Aorta (tissue), 5 donors: Measurements from ENCODE around the gene KCNT2. TPM values are rescaled to one million over a fixed set of nuclear protein-coding genes. Genes with fewer than 3 reads are reported as not detected.

ENCODE experiments used
- ATAC-seq: fragments of 200-7000 bp; cut with Tn5 transposase; one replicate; pipeline ENCODE4 v1.9.1; 2022; ENCODE audit warnings: moderate library complexity; ENCODE audit not compliant: low FRiP score
- DNase-seq, 2 donors: peaks; one replicate each; pipeline ENCODE4 v3.0.0-alpha.2; 2020
- H3K27ac ChIP-seq, 2 donors: one replicate each; pipeline ENCODE4 v1.5.1; 2013; ENCODE audit warnings: low read length in 2 of 2, mild to moderate bottlenecking in 2 of 2, moderate library complexity in 2 of 2, control low read depth in 1 of 2, inconsistent platforms in 1 of 2, low read depth in 1 of 2
- H3K27me3 ChIP-seq, 2 donors: one replicate each; pipeline ENCODE4 v1.6.1; 2013; ENCODE audit warnings: control low read depth in 1 of 2, low read length in 1 of 2, mild to moderate bottlenecking in 1 of 2, moderate library complexity in 1 of 2; ENCODE audit not compliant: insufficient read depth in 2 of 2, control insufficient read depth in 1 of 2
- H3K36me3 ChIP-seq, 2 donors: one replicate each; pipeline ENCODE4 v1.6.1; 2013; ENCODE audit warnings: control low read depth in 1 of 2, low read length in 1 of 2, mild to moderate bottlenecking in 1 of 2; ENCODE audit not compliant: insufficient read depth in 2 of 2, control insufficient read depth in 1 of 2
- H3K4me1 ChIP-seq, 2 donors: one replicate each; pipeline ENCODE4 v1.6.1; 2013; ENCODE audit warnings: low read length in 2 of 2, control low read depth in 1 of 2, mild to moderate bottlenecking in 1 of 2, moderate library complexity in 1 of 2; ENCODE audit not compliant: insufficient read depth in 2 of 2, control insufficient read depth in 1 of 2
- H3K4me3 ChIP-seq, 2 donors: one replicate each; pipeline ENCODE4 v1.5.1; 2013; ENCODE audit warnings: low read length in 2 of 2, control low read depth in 1 of 2, mild to moderate bottlenecking in 1 of 2
- H3K9me3 ChIP-seq: one replicate; pipeline ENCODE4 v1.6.1; 2013; ENCODE audit warnings: mild to moderate bottlenecking, low read length; ENCODE audit not compliant: control insufficient read depth
- WGBS, 2 donors: extraction: QIAGEN DNeasy Blood & Tissue Kit; methylation state at CpG; one replicate each; pipeline ENCODE4 v1.1.7; 2013; 5-methylcytosine and 5-hydroxymethylcytosine counted together
- intact Hi-C, 2 donors: fragments of 100-400 bp; cut with DNase I; formaldehyde crosslinking; loops; one replicate each; pipeline versions ENCODE4 v1.14.2 to v1.15.0; 2022
- polyA plus RNA-seq, 2 donors: library from polyadenylated mRNA; stranded (reverse); fragments of 200-250 nt; gene quantifications; one replicate each; pipeline ENCODE4 v1.2.3, GENCODE V29; 2013
- total RNA-seq, 2 donors: library from RNA; stranded (reverse); fragmentation: NEBNext Ultra II Directional; extraction: Animal tissue kit (Norgen Biotek cat#: 25700); gene quantifications; one replicate each; pipeline ENCODE4 v1.2.1, GENCODE V29; 2021
- donor health status: healthy with polysubstance abuse.
- donor health status: Bipolar disorder and iron deficiency.
- donor health status: DM: no; HTN: no; CAD: no.
- donor health status: DM: no; HTN: no; CAD: no.
- donor health status: DM: yes; HTN: yes; CAD: no.

KCNT2 gene
- total and polyA plus RNA-seq, 4 donors = 3.0 to 23.3 (median 16.3) TPM

- intact Hi-C loops = no loop called here
- Histone ChIP-seq H3K27me3 (no peaks in the 10 kb centered on the region), H3K36me3 (no peaks in the 10 kb centered on the region), H3K27ac (no peak overlapping the region), H3K4me3 (no peak overlapping the region), H3K4me1 (no peaks in the 10 kb centered on the region), H3K9me3 (no peaks in the 10 kb centered on the region)
- 93 to 94% methylated on average over 3 of the region's 3 CpGs for WGBS, 2 donors
- DNase-seq (no peak), ATAC-seq (no peak)
These were observed 230.4 kb downstream of the KCNT2 start for GRCh38 chr1:196377811-196378210.

- no peaks in the 10 kb centered on the region for H3K9me3 ChIP-seq
- H3K4me3 ChIP-seq = no peak overlapping the region
- H3K36me3 ChIP-seq = no peaks in the 10 kb centered on the region
- H3K27ac ChIP-seq = no peak overlapping the region
- H3K4me1 ChIP-seq = no peaks in the 10 kb centered on the region
- ATAC-seq = no peak
- H3K27me3 ChIP-seq = no peaks in the 10 kb centered on the region
- WGBS, 2 donors = 85 to 87% methylated on average over 4 of the region's 4 CpGs
- DNase-seq = no peak
- intact Hi-C loops = no loop called here
These were observed 231.5 kb downstream of the KCNT2 start for GRCh38 chr1:196376630-196377328.

GRCh38 chr1:196373798-196374197 is 234.4 kb downstream of the KCNT2 start:
- ATAC-seq (no peak), DNase-seq (no peak)
- 7 to 17% methylated on average over 1 of the region's 1 CpG for WGBS, 2 donors
- Histone ChIP-seq H3K27me3 (no peaks in the 10 kb centered on the region), H3K4me3 (no peak overlapping the region), H3K27ac (no peak overlapping the region), H3K9me3 (no peaks in the 10 kb centered on the region), H3K4me1 (no peaks in the 10 kb centered on the region), H3K36me3 (no peaks in the 10 kb centered on the region)
- intact Hi-C loops = no loop called here

DNA sequence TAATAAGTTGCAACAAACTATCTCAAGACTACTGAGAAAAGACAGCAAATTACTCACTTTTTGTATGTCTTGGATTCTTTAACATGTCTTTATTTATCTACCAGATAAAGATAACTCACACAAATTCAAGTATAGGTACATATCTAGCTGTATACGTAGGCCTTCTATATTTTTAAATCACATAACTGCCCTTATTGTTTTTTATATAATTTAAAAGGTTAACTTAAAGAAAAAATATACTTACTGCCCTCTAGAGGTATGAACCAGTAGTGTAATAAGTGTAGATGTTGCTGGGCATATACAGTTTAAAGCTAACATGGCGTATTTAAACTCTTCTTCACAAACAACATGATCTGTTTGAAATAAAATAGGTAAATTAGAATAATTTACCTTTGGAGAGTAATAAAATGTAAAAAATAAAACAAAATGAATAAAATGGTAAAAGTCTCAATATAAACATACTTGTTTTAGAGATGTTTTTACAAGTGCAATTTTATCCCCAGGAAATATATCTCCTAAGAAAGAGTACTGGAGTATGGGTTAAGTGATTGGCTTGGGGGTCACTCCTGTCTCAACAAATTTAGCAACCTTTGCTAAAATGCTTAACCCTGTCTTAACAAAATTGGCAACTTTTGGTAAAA is 235.2 kb downstream of the KCNT2 start:
- intact Hi-C loops = no loop called here

DNA sequence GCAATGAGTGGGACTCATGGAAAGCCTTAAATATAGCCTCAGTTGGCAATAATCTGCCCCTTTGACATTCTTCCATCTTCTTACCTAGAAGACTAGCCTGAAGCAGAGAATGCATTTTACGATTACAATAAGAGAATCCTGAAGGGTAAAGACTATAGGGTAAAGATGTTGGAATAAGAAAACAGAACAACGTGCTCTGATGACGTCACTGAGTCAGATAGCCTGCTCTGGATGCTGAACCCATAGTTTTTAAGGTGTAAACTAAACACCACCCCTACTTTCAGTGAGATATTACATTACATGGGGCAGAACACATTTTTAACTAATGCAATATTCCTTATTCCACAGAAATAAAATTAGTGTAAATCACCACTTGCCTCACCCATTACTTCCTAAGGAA is 240.4 kb downstream of the KCNT2 start:
- Histone ChIP-seq H3K9me3 (no peaks in the 10 kb centered on the region), H3K4me1 (no peaks in the 10 kb centered on the region), H3K4me3 (no peak overlapping the region), H3K27ac (no peak overlapping the region), H3K36me3 (no peaks in the 10 kb centered on the region), H3K27me3 (no peaks in the 10 kb centered on the region)
- intact Hi-C loops = no loop called here
- ATAC-seq = no peak
- DNase-seq = no peak
- 90 to 92% methylated on average over 3 of the region's 3 CpGs for WGBS, 2 donors

More for the DNA sequence above, 235.2 kb downstream of the KCNT2 start:
- 73 to 88% methylated on average over 2 of the region's 2 CpGs for WGBS, 2 donors
- no peaks in the 10 kb centered on the region for H3K36me3 ChIP-seq
- H3K9me3 ChIP-seq = no peaks in the 10 kb centered on the region
- DNase-seq = no peak
- no peaks in the 10 kb centered on the region for H3K4me1 ChIP-seq
- H3K27ac ChIP-seq = no peak overlapping the region
- H3K27me3 ChIP-seq = no peaks in the 10 kb centered on the region
- H3K4me3 ChIP-seq = no peak overlapping the region
- ATAC-seq = no peak

DNA sequence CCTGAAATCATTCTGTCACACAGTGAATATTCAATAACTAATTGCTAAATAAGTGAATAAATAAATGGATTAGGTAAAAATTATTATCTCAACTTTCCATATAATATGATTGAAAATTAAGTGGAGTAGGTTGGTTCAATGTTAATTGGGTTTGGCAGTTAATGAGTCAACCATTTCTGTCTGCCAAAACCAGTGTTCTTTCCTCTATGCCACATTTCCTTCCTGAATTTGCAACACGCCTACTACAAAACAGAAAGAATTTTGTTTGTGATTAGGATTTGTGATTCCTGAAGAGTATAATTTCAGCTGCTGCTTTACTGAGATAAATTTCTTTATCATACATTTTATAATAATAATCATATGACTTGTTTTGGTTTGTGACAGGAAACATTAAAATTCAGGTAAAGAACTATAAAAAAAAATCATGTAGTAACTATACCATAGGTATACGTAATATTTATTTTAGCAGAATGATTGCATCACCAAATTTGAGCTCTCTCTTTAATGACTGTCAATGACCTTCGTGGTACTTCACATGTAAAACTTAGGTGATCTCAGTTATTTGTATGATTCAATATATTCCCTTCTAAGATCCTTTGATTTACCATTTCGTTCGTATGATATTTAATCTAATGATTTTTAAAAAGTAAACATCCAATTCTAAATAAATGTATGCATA is 241.3 kb downstream of the KCNT2 start:
- intact Hi-C loops = no loop called here
- H3K27ac ChIP-seq = no peak overlapping the region
- no peak for DNase-seq
- no peaks in the 10 kb centered on the region for H3K27me3 ChIP-seq
- 86 to 93% methylated on average over 5 of the region's 5 CpGs for WGBS, 2 donors
- ATAC-seq = no peak
- no peaks in the 10 kb centered on the region for H3K36me3 ChIP-seq
- H3K4me3 ChIP-seq = no peak overlapping the region
- H3K9me3 ChIP-seq = no peaks in the 10 kb centered on the region
- no peaks in the 10 kb centered on the region for H3K4me1 ChIP-seq

DNA sequence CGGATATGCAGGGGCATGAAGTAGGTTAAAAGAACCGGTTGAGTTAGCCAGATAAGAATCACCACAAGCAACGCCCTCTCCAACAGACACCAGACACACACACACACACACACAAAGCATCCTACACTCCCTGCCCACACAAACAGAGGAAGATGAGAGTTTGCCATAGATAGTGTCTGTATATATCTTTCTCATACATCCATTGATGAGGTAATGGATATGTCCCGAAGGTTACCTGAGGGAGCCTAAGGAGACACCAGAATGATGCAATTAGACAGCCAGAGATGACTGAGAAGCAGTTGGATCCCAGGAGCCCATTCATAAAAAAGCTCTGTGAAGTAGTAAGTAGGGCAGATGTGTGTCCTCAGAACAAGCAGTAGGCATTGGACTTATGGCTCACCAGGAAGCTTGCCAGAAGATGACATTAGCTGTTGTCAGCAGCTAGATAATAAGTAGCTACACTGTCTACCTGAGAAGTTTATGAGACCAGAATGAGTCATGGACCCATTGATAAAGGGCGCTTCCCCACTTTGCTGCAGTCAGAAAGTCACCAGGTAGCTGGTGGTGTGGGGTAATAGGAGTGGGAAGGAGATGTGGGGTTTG is 247.0 kb downstream of the KCNT2 start:
- intact Hi-C loops = loop anchor here in 1 of 2 donors (5.0 kb wide), 1 partner anchor 301 kb away; no protein-coding TSS in a partner anchor
- Histone ChIP-seq H3K4me1 (no peaks in the 10 kb centered on the region), H3K27me3 (no peaks in the 10 kb centered on the region), H3K36me3 (no peaks in the 10 kb centered on the region), H3K27ac (no peak overlapping the region), H3K4me3 (no peak overlapping the region), H3K9me3 (no peaks in the 10 kb centered on the region)
- 92 to 93% methylated on average over 5 of the region's 5 CpGs for WGBS, 2 donors
- ATAC-seq (no peak), DNase-seq (no peak)

- no peaks in the 10 kb centered on the region for H3K4me1 ChIP-seq
- H3K9me3 ChIP-seq = no peaks in the 10 kb centered on the region
- WGBS, 2 donors = 96 to 100% methylated on average over 1 of the region's 1 CpG
- no peaks in the 10 kb centered on the region for H3K36me3 ChIP-seq
- H3K27me3 ChIP-seq = no peaks in the 10 kb centered on the region
- H3K4me3 ChIP-seq = no peak overlapping the region
- no peak overlapping the region for H3K27ac ChIP-seq
- intact Hi-C loops = no loop called here
- no peak for DNase-seq
- no peak for ATAC-seq
These were observed 250.3 kb downstream of the KCNT2 start for GRCh38 chr1:196357913-196358312.
